ENCODE data around the gene NCKAP5.

DNA sequence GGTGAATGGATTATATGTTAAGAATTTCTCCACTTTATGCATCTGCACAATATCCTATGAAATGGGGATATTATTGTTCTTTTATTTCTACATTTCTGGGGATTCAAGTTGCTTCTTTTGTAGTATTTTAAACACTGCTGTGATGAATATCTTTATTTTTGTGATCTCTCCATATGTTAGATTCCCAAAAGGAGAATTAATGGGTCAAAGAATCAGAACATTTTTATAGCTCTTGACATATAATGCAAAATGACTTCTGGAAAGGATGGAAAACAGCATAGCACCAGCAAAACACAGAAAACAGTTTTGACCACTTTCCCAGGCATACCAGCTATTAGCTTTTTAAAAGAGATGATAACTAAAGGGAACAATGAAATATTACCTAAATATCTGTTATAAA lies 135.5 kb downstream of the NCKAP5 start:
- no peak for TF ChIP-seq ZNF146 (CRISPR knock-in tag; IDR thresholded peaks at IDR 0.05; ENCODE audit: unreplicated experiment)
- TF ChIP-seq MCM2 (IDR thresholded peaks at IDR 0.05; ENCODE audit: low read depth) = no peak
- TF ChIP-seq, protein P1, sequence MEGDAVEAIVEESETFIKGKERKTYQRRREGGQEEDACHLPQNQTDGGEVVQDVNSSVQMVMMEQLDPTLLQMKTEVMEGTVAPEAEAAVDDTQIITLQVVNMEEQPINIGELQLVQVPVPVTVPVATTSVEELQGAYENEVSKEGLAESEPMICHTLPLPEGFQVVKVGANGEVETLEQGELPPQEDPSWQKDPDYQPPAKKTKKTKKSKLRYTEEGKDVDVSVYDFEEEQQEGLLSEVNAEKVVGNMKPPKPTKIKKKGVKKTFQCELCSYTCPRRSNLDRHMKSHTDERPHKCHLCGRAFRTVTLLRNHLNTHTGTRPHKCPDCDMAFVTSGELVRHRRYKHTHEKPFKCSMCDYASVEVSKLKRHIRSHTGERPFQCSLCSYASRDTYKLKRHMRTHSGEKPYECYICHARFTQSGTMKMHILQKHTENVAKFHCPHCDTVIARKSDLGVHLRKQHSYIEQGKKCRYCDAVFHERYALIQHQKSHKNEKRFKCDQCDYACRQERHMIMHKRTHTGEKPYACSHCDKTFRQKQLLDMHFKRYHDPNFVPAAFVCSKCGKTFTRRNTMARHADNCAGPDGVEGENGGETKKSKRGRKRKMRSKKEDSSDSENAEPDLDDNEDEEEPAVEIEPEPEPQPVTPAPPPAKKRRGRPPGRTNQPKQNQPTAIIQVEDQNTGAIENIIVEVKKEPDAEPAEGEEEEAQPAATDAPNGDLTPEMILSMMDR (IDR thresholded peaks at IDR 0.05 in 2 of 3, conservative IDR thresholded peaks at IDR 0.05 in 1 of 3; ENCODE audit: insufficient read depth in 2 of 3, low read depth in 1 of 3, low read length in 3 of 3) = no peak
- no peak for TF ChIP-seq POLR2AphosphoS5 (IDR thresholded peaks at IDR 0.05; ENCODE audit: control insufficient read depth, insufficient read depth, low read depth, low read length)
- no peak for TF ChIP-seq FOXK1 (CRISPR knock-in tag; IDR thresholded peaks at IDR 0.05; ENCODE audit: borderline replicate concordance)
- TF ChIP-seq, protein P2, sequence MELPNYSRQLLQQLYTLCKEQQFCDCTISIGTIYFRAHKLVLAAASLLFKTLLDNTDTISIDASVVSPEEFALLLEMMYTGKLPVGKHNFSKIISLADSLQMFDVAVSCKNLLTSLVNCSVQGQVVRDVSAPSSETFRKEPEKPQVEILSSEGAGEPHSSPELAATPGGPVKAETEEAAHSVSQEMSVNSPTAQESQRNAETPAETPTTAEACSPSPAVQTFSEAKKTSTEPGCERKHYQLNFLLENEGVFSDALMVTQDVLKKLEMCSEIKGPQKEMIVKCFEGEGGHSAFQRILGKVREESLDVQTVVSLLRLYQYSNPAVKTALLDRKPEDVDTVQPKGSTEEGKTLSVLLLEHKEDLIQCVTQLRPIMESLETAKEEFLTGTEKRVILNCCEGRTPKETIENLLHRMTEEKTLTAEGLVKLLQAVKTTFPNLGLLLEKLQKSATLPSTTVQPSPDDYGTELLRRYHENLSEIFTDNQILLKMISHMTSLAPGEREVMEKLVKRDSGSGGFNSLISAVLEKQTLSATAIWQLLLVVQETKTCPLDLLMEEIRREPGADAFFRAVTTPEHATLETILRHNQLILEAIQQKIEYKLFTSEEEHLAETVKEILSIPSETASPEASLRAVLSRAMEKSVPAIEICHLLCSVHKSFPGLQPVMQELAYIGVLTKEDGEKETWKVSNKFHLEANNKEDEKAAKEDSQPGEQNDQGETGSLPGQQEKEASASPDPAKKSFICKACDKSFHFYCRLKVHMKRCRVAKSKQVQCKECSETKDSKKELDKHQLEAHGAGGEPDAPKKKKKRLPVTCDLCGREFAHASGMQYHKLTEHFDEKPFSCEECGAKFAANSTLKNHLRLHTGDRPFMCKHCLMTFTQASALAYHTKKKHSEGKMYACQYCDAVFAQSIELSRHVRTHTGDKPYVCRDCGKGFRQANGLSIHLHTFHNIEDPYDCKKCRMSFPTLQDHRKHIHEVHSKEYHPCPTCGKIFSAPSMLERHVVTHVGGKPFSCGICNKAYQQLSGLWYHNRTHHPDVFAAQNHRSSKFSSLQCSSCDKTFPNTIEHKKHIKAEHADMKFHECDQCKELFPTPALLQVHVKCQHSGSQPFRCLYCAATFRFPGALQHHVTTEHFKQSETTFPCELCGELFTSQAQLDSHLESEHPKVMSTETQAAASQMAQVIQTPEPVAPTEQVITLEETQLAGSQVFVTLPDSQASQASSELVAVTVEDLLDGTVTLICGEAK (IDR thresholded peaks at IDR 0.05) = no peak
- TF ChIP-seq, protein P2 (CRISPR knock-in tag; IDR thresholded peaks at IDR 0.05) = no peak

All from K562 (cell line).